HG02885 (cell line): ENCODE data around the gene ELP5.

Source experiments
- ATAC-seq: cut with Tn5 transposase; IDR thresholded peaks from one replicate; pipeline ENCODE4 v1.9.1; 2021; ENCODE audit warnings: mild to moderate bottlenecking; ENCODE audit not compliant: unreplicated experiment, poor library complexity

Gene ELP5

GRCh38 chr17:7306911-7307685 lies 55.1 kb downstream of the ELP5 start, which contains the start of gene EIF5A:
Gene EIF5A, plus strand, starts transcription at chr17:7307628. Its CDS starts 2,008 bp downstream, at chr17:7309636.
- ATAC-seq = peak; percentile 75

- ATAC-seq = peak; percentile 9
Observed at GRCh38 chr17:7307686-7308624, 55.9 kb downstream of the ELP5 start.

DNA sequence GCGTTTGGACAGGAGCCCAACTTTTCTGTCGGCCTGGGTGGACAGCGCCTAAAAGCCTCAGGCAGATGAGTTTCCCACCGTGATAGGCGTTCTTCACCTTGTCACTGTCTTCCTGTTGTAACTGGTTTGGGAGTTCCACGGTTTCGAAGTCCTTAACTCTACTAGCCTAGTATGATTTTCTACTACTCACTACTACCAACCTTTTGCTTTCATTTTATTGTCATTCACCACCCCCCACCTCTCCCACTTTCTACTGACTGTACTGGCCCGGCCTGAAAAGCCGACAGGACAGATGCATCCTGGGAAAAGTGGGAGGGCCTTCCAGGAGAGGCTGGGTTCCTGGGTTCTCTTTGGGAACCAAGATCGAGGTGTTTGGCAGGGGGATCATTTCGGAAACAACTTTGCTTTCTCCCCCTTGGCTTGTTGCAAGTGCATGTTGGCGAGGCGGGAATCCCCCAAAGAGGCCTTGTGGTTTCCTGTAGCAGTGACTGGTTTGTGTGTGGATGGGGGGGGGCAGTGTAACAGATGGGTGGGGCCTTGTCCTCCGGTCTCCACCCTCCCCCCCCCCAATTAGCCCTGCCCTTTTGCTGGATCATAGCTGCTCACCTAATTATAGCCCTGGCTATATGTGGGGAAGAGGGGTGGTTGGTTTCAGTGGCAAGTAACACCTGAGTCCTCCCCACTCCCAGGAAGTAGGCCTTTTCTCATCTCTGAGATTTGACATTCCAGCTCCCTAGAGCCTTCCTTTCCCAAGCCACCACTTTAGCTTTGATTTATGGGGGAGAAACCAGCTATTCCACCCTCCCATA lies 56.8 kb downstream of the ELP5 start:
- ATAC-seq = no peak
